22Rv1 (cell line): ENCODE results near the gene GNAT2.

Experiments used
- CTCF ChIP-seq: fragments of 450-650 bp; IDR thresholded peaks from 2 replicates; pipeline ENCODE4 v1.5.1; 2017; ENCODE audit warnings: mild to moderate bottlenecking
- ZFX ChIP-seq: fragments of 450-650 bp; IDR thresholded peaks from 2 replicates; pipeline ENCODE4 v1.6.1; 2017; ENCODE audit warnings: antibody characterized with exemption, borderline replicate concordance

- TF ChIP-seq CTCF (no peak), ZFX (no peak)
Measured at GRCh38 chr1:109556563-109556962, 62.9 kb downstream of the GNAT2 start.
